ENCODE data around the gene PPARD. TPM values are rescaled to one million over a fixed set of nuclear protein-coding genes. Genes with fewer than 3 reads are reported as not detected.

Gene PPARD
- total and polyA plus RNA-seq, 2 experiments from 2014 or later: 9.1 to 20.4 TPM

DNA sequence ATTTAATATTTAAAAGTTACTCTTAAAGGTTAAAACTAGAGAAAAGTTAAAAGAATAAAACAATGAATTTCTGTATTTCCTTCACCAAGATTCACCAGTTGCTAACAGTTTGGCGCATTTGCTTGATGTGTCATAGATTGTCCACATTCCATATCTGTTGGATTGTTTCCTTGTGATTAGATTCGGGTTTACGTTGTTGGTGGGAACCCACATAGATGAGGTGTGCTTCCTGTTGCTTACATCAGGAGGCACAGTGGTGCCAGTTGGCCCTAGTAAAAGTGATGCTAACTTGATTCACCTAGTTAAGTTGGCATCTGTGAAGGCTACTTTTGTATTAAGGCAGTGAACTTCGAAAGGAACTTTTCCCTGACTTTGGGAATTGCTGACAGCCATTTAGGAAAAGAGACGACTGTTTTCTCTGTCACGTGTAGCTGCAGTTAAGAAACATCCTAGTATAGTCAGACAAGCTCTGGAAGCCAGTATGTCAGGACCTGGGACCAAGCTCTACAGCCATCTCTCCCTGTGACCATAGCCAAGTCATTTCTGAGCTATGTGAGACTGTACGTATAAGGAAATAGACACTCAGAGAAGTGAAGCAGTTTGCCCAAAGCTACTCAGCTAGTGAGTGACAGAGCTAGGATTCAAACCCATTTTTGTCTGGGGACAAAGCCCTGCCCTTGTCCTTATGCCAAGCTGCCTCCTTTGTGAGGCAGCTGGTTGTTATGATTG lies 49.0 kb downstream of the PPARD start:
- TF ChIP-seq EZH2 (IDR thresholded peaks at IDR 0.05; ENCODE audit: borderline replicate concordance): no peak
- peaks cover 2% of the 10 kb centered on the region for H3K4me1 ChIP-seq (ENCODE audit: insufficient read depth)
- H3K36me3 ChIP-seq (replicated peaks; ENCODE audit: insufficient read depth, low read depth): no peaks in the 10 kb centered on the region
- 89% methylated on average over 7 of the region's 7 CpGs for WGBS (ENCODE audit: low lambda C conversion rate, missing lambda C conversion rate)
- DNase-seq (ENCODE audit: low spot score): no peak
- no peak overlapping the region for H3K4me2 ChIP-seq
- no peak overlapping the region for H3K27ac ChIP-seq
- no peaks in the 10 kb centered on the region for H3K9me3 ChIP-seq (ENCODE audit: low read depth)
- no peak overlapping the region for H2AFZ ChIP-seq
- no peaks in the 10 kb centered on the region for H3K9me2 ChIP-seq (replicated peaks; ENCODE audit: insufficient read depth)
- H3K4me3 ChIP-seq: no peak overlapping the region
- H3K79me2 ChIP-seq: peaks cover 7% of the 10 kb centered on the region
- H4K20me1 ChIP-seq (ENCODE audit: insufficient read depth, poor library complexity, severe bottlenecking): no peaks in the 10 kb centered on the region
- no peaks in the 10 kb centered on the region for H3K27me3 ChIP-seq

DNA sequence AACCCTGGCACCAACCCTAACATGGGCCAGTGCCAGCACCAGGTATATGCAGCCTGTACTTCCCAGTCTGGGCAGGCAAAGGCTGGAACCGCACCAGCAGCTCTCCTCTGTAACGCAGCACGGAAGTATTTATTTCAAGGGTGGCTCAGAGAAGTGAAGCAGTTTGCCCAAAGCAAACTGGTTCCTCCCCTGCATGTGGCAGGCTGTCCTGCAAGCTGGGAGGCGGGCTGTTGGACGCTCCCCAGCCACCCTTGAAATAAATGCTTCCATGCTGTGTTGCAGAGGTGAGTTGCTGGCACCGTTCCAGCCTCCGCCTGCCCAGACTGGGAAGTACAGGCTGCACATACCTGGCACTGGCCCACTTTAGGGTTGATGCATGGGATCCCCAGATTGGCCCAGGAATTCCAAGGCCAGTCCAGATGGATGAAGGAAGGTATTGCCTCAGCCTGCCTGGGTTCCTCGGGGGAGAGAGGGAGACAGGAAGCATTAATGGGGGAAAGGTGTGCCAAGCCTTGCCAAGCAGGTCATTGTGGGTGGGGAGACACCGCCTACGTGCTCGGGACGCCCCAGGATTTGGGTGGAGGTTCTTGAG lies 49.8 kb downstream of the PPARD start:
- no peaks in the 10 kb centered on the region for H3K4me1 ChIP-seq (ENCODE audit: insufficient read depth)
- no peaks in the 10 kb centered on the region for H3K9me3 ChIP-seq (ENCODE audit: low read depth)
- no peak overlapping the region for H3K4me2 ChIP-seq
- TF ChIP-seq EZH2phosphoT487 (IDR thresholded peaks at IDR 0.05; ENCODE audit: low read depth, severe bottlenecking, unreplicated experiment) (no peak), EZH2 (IDR thresholded peaks at IDR 0.05; ENCODE audit: borderline replicate concordance) (no peak), CTCF (IDR thresholded peaks at IDR 0.05; ENCODE audit: poor library complexity) (no peak)
- peak; percentile 47 for DNase-seq (ENCODE audit: low spot score)
- H2AFZ ChIP-seq: no peak overlapping the region
- 84% methylated on average over 12 of the region's 12 CpGs for WGBS (ENCODE audit: low lambda C conversion rate, missing lambda C conversion rate)
- H3K36me3 ChIP-seq (replicated peaks; ENCODE audit: insufficient read depth, low read depth): no peaks in the 10 kb centered on the region
- no peaks in the 10 kb centered on the region for H4K20me1 ChIP-seq (ENCODE audit: insufficient read depth, poor library complexity, severe bottlenecking)
- H3K9me2 ChIP-seq (replicated peaks; ENCODE audit: insufficient read depth): no peaks in the 10 kb centered on the region
- H3K27ac ChIP-seq: no peak overlapping the region
- no peaks in the 10 kb centered on the region for H3K27me3 ChIP-seq
- H3K79me2 ChIP-seq: peaks cover 7% of the 10 kb centered on the region
- no peak overlapping the region for H3K4me3 ChIP-seq

DNA sequence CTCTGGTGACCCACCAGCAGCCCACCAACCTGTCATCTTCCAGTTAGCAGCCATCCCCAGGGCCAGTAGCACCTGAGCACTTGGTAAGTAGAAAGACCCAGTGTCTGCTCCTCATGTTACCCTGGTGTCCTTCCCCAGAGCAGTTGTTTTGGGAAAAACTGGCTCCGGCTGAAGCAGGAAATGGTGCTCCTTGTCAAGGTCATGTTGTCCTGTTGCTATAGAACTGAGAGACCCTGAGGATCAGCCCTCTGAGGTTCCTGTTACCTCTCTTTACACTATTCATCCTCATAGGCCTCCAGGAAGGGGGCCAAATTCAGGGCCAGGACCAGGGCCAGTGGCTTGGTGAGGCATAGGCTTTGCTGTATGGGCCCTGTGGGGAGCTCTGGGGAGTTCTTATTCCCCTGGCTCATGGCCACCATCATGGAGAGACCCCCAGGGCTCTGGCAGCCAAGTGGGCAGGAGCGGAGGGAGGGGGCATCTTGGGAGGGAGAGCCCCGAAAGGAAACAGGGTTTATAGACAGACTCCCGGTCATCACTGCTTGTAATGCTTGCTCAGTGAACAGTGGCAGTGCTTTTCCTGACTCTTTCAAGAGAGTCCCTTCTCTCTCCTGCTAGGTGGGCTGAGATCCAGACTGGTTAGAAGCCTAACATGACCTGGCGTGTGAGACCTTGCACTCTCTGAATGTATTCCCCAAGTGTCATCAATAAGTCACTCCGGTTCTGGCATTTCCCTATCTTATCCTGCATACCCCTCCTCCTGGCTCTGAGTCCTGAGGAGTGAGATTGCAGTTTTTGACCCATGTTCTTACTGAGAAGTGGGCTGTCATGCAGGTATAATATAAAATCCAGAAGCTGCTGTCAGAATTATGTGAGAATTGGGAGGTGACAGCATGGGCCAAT lies 50.7 kb downstream of the PPARD start:
- no peak overlapping the region for H3K27ac ChIP-seq
- no peaks in the 10 kb centered on the region for H3K9me2 ChIP-seq (replicated peaks; ENCODE audit: insufficient read depth)
- H3K36me3 ChIP-seq (replicated peaks; ENCODE audit: insufficient read depth, low read depth): no peaks in the 10 kb centered on the region
- no peak overlapping the region for H2AFZ ChIP-seq
- H3K79me2 ChIP-seq: peaks cover 7% of the 10 kb centered on the region
- no peak for DNase-seq (ENCODE audit: low spot score)
- TF ChIP-seq CTCF (IDR thresholded peaks at IDR 0.05; ENCODE audit: poor library complexity) (no peak), EZH2 (IDR thresholded peaks at IDR 0.05; ENCODE audit: borderline replicate concordance) (no peak), EZH2phosphoT487 (IDR thresholded peaks at IDR 0.05; ENCODE audit: low read depth, severe bottlenecking, unreplicated experiment) (no peak)
- no peaks in the 10 kb centered on the region for H3K9me3 ChIP-seq (ENCODE audit: low read depth)
- H3K4me2 ChIP-seq: no peak overlapping the region
- 95% methylated on average over 6 of the region's 6 CpGs for WGBS (ENCODE audit: low lambda C conversion rate, missing lambda C conversion rate)
- no peaks in the 10 kb centered on the region for H3K4me1 ChIP-seq (ENCODE audit: insufficient read depth)
- no peaks in the 10 kb centered on the region for H4K20me1 ChIP-seq (ENCODE audit: insufficient read depth, poor library complexity, severe bottlenecking)
- H3K4me3 ChIP-seq: no peak overlapping the region
- no peaks in the 10 kb centered on the region for H3K27me3 ChIP-seq
